SJCRH30 (cell line): ENCODE results near the gene CNOT1. TPM values are rescaled to one million over a fixed set of nuclear protein-coding genes. Genes with fewer than 3 reads are reported as not detected.

Experiments used
- DNase-seq, 2 experiments: peaks; one replicate each; pipeline ENCODE4 v3.0.0-alpha.2; 2015 to 2020
- H3K27ac ChIP-seq: fragments of 250-450 bp; sonication (Bioruptor Pico); 2 replicates; pipeline ENCODE4 v1.5.1; 2020; ENCODE audit warnings: mild to moderate bottlenecking, moderate library complexity
- H3K27me3 ChIP-seq: fragments of 250-450 bp; sonication (Bioruptor Pico); 2 replicates; pipeline ENCODE4 v1.5.1; 2020; ENCODE audit warnings: mild to moderate bottlenecking, moderate library complexity
- H3K36me3 ChIP-seq: fragments of 250-450 bp; sonication (Bioruptor Pico); 2 replicates; pipeline ENCODE4 v1.5.1; 2020; ENCODE audit warnings: mild to moderate bottlenecking, moderate library complexity
- H3K4me1 ChIP-seq: fragments of 250-450 bp; sonication (Bioruptor Pico); 2 replicates; pipeline ENCODE4 v1.5.1; 2020; ENCODE audit warnings: mild to moderate bottlenecking, moderate library complexity
- H3K4me3 ChIP-seq: fragments of 250-450 bp; sonication (Bioruptor Pico); 2 replicates; pipeline ENCODE4 v1.5.1; 2020; ENCODE audit warnings: mild to moderate bottlenecking, moderate library complexity
- H3K9me3 ChIP-seq: fragments of 250-450 bp; sonication (Bioruptor Pico); replicated peaks from 2 replicates; pipeline ENCODE4 v1.5.1; 2020; ENCODE audit warnings: mild to moderate bottlenecking, moderate library complexity
- total RNA-seq: library from RNA; depleted of rRNA; stranded (reverse); fragments of >200 nt; shearing (Covaris generic); gene quantifications from 2 replicates; pipeline ENCODE4 v1.2.3, GENCODE V29; 2014

CNOT1 gene
- total RNA-seq, 1 experiment from 2014 or later: 281 TPM

GRCh38 chr16:58533751-58534470 lies 95.7 kb downstream of the CNOT1 start:
- Histone ChIP-seq H3K4me3 (no peak overlapping the region), H3K4me1 (no peaks in the 10 kb centered on the region), H3K27me3 (no peaks in the 10 kb centered on the region), H3K27ac (no peak overlapping the region), H3K9me3 (no peaks in the 10 kb centered on the region), H3K36me3 (peaks cover 97% of the 10 kb centered on the region)
- DNase-seq: no peak

GRCh38 chr16:58532414-58532813 lies 97.2 kb downstream of the CNOT1 start:
- H3K9me3 ChIP-seq: no peaks in the 10 kb centered on the region
- H3K36me3 ChIP-seq: peaks cover 97% of the 10 kb centered on the region
- H3K27me3 ChIP-seq: no peaks in the 10 kb centered on the region
- H3K27ac ChIP-seq: no peak overlapping the region
- H3K4me3 ChIP-seq: no peak overlapping the region
- no peak for DNase-seq
- no peaks in the 10 kb centered on the region for H3K4me1 ChIP-seq

- Histone ChIP-seq H3K27ac (no peak overlapping the region), H3K4me1 (no peaks in the 10 kb centered on the region), H3K9me3 (no peaks in the 10 kb centered on the region), H3K36me3 (peaks cover 95% of the 10 kb centered on the region), H3K4me3 (no peak overlapping the region), H3K27me3 (no peaks in the 10 kb centered on the region)
- no peak for DNase-seq
These were observed 99.4 kb downstream of the CNOT1 start for GRCh38 chr16:58530179-58530578.

GRCh38 chr16:58519707-58520106 lies 109.9 kb downstream of the CNOT1 start:
- H3K4me3 ChIP-seq: no peak overlapping the region
- H3K36me3 ChIP-seq: peaks cover 92% of the 10 kb centered on the region
- H3K27me3 ChIP-seq: no peaks in the 10 kb centered on the region
- H3K27ac ChIP-seq: no peak overlapping the region
- H3K4me1 ChIP-seq: no peaks in the 10 kb centered on the region
- no peaks in the 10 kb centered on the region for H3K9me3 ChIP-seq
- DNase-seq: no peak

GRCh38 chr16:58518980-58519368 lies 110.7 kb downstream of the CNOT1 start:
- Histone ChIP-seq H3K27me3 (no peaks in the 10 kb centered on the region), H3K4me1 (no peaks in the 10 kb centered on the region), H3K4me3 (no peak overlapping the region), H3K9me3 (no peaks in the 10 kb centered on the region), H3K36me3 (peaks cover 86% of the 10 kb centered on the region), H3K27ac (no peak overlapping the region)
- DNase-seq: no peak

- Histone ChIP-seq H3K27me3 (no peaks in the 10 kb centered on the region), H3K9me3 (no peaks in the 10 kb centered on the region), H3K27ac (no peak overlapping the region), H3K4me3 (no peak overlapping the region), H3K36me3 (peaks cover 79% of the 10 kb centered on the region), H3K4me1 (no peaks in the 10 kb centered on the region)
- no peak for DNase-seq
These were observed 111.3 kb downstream of the CNOT1 start for GRCh38 chr16:58518083-58518979.

GRCh38 chr16:58516768-58517107 lies 112.9 kb downstream of the CNOT1 start:
- Histone ChIP-seq H3K27ac (no peak overlapping the region), H3K4me1 (no peaks in the 10 kb centered on the region; the same call in 1 of the 2 replicates), H3K4me3 (no peak overlapping the region), H3K27me3 (no peaks in the 10 kb centered on the region), H3K9me3 (no peaks in the 10 kb centered on the region), H3K36me3 (peaks cover 70% of the 10 kb centered on the region)
- no peak for DNase-seq

GRCh38 chr16:58515871-58516767 lies 113.5 kb downstream of the CNOT1 start:
- DNase-seq: no peak

GRCh38 chr16:58515125-58515870 lies 114.3 kb downstream of the CNOT1 start, which contains the start of gene SETD6:
Gene SETD6, plus strand, starts transcription at chr16:58515517. Its CDS starts 21 bp downstream, at chr16:58515538.
- Histone ChIP-seq H3K36me3 (peaks cover 55% of the 10 kb centered on the region), H3K4me1 (no peaks in the 10 kb centered on the region; the same call in 1 of the 2 replicates), H3K27ac (no peak within 1 kb of the TSS), H3K4me3 (no peak within 1 kb of the TSS), H3K9me3 (no peaks in the 10 kb centered on the region), H3K27me3 (no peaks in the 10 kb centered on the region)
- DNase-seq: no peak

More at GRCh38 chr16:58515871-58516767, 113.5 kb downstream of the CNOT1 start:
- H3K27me3 ChIP-seq: no peaks in the 10 kb centered on the region
- no peaks in the 10 kb centered on the region for H3K9me3 ChIP-seq
- H3K27ac ChIP-seq: no peak overlapping the region
- no peak overlapping the region for H3K4me3 ChIP-seq
- peaks cover 63% of the 10 kb centered on the region for H3K36me3 ChIP-seq
- H3K4me1 ChIP-seq: no peaks in the 10 kb centered on the region; the same call in 1 of the 2 replicates

- no peak for DNase-seq
- Histone ChIP-seq H3K4me1 (no peaks in the 10 kb centered on the region; the same call in 1 of the 2 replicates), H3K27me3 (no peaks in the 10 kb centered on the region), H3K9me3 (no peaks in the 10 kb centered on the region), H3K36me3 (peaks cover 41% of the 10 kb centered on the region), H3K4me3 (no peak overlapping the region), H3K27ac (no peak overlapping the region)
These were observed 115.8 kb downstream of the CNOT1 start for GRCh38 chr16:58513874-58514273.

- no peak overlapping the region for H3K27ac ChIP-seq
- H3K27me3 ChIP-seq: no peaks in the 10 kb centered on the region
- no peak overlapping the region for H3K4me3 ChIP-seq
- peaks cover 24% of the 10 kb centered on the region for H3K36me3 ChIP-seq
- DNase-seq: peak; percentile 81 to 87
- no peaks in the 10 kb centered on the region for H3K9me3 ChIP-seq
- H3K4me1 ChIP-seq: no peaks in the 10 kb centered on the region; the same call in 1 of the 2 replicates
These were observed 117.5 kb downstream of the CNOT1 start for GRCh38 chr16:58511933-58512815.

GRCh38 chr16:58510776-58511628 lies 118.6 kb downstream of the CNOT1 start:
- no peak for DNase-seq

More at GRCh38 chr16:58510776-58511628, 118.6 kb downstream of the CNOT1 start:
- no peak overlapping the region for H3K4me3 ChIP-seq
- peaks cover 13% of the 10 kb centered on the region for H3K36me3 ChIP-seq
- H3K27me3 ChIP-seq: no peaks in the 10 kb centered on the region
- no peaks in the 10 kb centered on the region; the same call in 1 of the 2 replicates for H3K4me1 ChIP-seq
- no peaks in the 10 kb centered on the region for H3K9me3 ChIP-seq
- no peak overlapping the region for H3K27ac ChIP-seq
